NOMO-1 treated with dmso at 0.1 percent for 144 hours (cell line): ENCODE measurements around the gene TULP1.
"Not testable (repeated sequence)": the region's sequence is repeated elsewhere in the genome, so short reads cannot be mapped to it uniquely, and the experiment has no call there.

Source experiments
- DNase-seq: peaks from one replicate; lab custom pipeline; 2025; ENCODE audit not compliant: unreplicated experiment; lab: John Stamatoyannopoulos, UW

TULP1 gene

DNA sequence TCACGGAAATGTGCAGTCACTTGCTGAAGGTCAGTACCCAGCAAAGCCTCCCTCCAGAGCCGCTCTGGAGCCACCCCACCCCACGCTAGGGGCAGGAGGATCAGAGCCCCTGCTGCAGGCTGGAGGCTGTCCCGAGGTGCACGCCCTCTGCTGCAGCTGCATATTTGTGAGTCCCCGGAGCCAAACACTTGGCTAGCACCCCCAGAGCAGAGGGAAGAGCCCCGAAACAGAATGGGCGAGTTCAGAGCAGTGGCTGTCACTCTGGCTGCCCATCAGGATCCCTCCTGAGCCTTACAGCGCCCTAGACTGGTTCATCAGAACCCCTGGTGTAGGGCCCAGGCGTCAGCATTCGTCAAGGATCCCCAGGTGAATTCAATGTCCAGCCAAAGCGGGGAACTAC is 9.5 kb upstream of the TULP1 start:
- DNase-seq: no peak

DNA sequence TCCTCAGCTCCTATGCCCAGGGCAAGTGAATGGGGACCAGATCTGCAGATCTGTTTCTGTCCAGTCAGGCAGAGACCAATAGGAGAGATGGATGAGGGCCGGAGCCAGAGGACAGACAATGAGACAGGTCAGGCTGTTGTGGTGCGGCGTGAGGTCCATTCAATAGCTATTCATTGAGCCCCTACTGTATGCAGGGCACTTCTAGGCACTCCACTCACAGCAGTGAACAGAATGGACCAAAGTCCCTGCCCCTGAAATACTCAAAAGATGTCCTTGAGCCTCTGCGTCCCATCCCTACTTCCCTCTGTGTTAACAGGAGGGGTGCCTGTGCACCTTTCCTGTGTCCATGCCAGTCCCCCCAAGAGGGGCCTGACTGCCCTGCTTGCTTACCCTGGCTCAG is 8.5 kb upstream of the TULP1 start:
- no peak for DNase-seq

DNA sequence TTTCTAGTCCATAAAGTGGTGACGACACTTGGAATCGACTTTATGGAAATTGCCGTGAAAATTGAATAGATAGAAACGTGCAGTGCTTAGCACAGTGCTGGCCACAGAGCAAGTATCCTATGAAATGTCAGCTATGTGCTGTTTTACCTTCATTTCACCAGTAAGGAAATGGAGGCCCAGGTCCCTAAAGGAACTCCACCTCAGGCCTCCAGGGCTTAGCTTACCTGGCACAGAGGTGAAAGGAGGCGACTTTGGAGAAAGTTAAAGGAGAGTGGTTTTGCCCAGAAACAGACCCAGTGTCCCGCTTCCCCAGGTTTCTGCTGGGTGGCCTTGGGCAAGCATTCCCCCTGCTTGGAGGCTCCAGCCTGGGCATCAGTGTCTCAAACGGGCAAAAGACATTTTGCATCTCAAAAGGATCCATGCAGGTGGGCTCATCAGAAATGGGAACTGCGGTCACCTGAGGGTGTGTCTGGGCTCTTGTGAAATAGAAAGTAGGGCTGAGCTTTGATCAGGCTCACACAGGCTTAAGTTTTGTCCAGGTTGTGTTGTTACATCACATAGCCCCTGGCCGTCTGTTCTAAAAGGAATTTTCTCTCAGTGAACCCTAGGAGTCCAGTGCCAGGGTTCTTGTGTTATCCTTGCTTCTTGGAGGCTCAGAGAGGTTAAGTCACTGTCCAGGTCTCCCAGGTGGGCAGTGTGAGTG is 6.8 kb upstream of the TULP1 start:
- no peak for DNase-seq

DNA sequence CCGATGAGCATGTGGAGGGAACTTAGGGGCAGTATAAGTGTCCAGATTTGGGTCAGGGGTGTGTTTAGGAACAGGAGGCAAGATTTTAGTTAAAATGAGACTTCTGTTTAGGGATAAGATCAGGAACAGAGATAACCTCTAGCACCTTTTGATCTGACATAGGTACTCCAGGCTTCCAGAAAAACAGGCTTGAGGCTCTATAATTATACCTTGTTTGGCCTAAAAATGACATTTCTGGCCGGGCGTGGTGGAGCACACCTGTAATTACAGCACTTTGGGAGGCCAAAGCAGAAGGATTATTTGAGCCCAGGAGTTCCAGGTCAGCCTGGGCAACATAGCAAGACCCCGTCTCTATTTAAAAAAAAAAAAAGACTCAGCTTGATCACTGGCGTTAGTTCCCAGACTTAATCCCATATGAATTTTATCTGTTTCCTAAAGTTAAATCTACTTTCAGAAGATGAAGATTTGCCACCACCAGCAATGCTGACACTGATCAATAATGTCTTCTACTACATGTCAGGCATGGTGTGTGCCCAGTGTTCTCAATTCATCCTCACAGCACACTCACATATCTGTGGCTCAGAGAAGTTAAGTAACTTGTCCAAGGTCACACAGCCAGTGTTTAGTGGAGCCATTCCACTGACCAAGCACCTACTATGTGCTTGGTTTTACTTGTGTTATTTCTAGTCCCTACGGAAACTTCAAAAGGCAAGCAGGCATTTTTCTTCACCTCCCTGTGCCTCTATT is 6.0 kb upstream of the TULP1 start:
- no peak for DNase-seq

DNA sequence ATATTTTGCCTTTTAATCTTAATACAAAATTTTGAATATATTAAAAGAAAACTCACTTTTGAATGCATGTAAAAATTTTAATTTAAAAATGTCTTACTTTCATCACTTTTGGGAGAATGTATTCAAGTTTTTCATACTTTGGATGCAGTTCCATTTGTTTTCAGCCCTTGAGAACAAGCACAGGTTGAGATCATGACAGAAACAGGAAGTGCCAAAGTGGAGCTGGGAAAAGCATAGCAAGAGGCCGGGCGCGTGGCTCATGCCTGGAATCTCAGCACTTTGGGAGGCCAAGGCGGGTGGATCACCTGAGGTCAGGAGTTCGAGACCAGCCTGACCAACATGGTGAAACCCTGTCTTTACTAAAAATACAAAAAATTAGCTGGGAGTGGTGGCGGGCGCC is 5.3 kb upstream of the TULP1 start:
- DNase-seq: not testable (repeated sequence)

DNA sequence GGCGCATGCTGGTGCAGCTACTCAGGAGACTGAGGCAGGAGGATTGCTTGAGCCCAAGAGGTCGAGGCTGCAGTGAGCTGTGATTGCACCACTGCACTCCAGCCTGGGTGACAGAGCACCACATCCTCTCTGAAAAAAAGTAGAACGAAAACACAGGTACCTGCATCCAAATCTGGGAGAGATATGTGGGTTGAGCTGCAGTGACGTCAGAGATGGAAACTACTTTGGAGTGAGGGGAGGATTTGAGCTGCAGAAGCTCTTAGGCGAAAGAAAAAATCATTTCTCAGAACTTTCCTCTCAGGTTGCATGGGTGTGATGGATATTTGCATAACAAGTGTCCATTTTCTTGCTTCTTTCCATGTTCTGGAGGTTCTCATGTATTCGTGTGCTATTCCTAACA is 4.0 kb upstream of the TULP1 start:
- DNase-seq: no peak

DNA sequence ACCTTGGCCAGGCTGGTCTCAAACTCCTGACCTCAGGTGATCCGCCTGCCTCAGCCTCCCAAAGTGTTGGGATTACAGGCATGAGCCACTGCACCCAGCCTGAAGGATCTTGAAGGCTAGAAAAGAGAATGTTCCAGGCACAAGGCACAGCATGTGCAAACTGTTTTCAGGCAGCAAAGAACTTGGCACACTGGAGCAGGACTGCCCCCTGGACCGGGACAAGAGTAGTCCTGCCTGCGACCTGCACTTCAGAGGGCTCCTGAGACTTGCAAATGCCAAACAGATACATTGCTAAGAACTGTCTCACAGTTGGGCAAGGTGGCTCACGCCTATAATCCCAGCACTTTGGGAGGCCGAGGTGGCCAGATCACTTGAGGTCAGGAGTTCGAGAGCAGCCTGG is 3.2 kb upstream of the TULP1 start:
- DNase-seq: not testable (repeated sequence)

DNA sequence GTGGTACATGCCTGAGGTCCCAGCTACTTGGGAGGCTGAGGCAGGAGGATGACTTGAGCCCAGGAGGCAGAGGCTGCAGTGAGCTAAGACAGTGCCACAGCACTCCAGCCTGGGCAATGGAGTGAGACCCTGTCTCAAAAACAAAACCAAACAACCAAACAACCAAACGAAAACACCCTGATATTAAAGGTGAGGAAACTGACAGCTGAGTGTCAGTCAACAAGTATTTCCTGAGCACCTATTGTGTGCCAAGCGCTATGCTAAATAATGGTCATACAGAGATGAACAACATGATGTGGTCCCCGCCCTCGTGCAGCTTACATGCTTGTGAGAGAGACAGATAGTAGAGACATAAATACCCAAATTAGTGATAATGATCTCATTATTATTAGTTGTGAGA is 1.9 kb upstream of the TULP1 start:
- DNase-seq: no peak

DNA sequence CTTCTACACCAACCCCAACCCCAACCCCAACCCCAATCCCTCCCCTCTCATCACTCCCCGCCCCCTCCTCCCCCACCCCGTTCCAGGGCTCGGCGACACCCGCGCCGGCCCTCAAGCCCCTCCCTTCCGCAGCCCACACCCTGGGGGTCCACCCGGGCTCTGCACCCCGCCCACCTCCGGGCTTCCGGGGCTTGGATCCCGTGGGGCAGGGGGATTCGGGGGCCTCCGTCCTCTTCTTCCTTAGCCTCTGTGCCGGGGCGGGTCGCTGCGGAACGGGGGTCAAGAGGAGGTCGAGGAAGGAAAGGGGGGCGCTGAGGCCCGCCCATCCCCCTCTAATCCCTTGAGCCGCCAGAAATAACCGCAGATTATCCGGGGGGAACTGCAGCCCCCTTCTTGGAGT is 690 bp downstream of the TULP1 start:
- DNase-seq: no peak

DNA sequence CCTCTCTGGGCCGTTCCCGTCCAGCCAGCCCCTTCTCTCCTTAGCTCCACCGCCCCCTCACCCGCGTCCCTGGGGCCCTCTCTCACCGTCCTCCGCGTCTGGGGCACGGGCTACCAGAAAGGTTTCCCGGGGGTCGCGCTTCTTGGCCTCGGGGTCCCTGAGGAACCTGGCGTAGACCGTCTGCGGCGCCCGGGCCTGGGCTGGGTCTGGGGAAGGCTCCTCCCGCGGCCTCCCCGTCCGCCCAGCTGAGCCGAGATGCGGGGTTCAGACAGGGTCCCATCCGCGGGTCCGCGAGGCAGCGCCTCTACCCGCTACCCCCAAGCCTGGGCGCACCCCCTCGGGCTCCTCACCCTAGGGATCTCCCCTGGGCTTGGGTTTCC is 1.1 kb downstream of the TULP1 start:
- no peak for DNase-seq

DNA sequence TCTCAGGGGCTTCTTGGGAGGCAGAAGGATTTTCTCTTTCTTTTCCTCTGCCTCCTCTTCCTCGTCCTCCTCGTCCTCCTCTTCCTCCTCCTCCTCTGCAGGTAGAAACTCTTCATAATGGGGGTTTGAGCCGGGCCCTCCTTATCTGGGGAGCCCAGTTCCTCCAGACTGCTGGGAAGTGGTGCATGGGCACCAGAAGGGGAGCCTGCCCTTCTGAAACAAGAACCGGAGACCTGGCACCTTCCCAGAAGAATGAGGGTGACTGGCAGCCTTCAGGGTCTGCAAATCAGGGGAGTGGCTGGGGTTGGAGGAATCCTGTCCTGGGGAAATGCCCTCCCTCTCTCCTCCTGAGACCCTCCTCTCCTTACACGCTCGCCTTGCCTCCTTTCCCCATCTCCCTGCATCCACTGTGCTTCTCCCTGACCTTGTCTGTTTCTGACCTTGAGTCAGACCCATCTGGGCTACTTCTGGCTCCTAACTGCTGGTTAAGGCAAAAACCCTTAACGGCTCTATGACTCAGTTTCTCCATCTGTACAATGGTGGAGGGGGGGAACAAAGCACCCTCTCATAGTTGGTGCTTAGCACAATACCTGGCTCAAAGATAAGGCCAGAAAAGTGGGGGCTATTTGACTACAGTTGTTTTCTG is 1.7 kb downstream of the TULP1 start:
- DNase-seq: no peak

DNA sequence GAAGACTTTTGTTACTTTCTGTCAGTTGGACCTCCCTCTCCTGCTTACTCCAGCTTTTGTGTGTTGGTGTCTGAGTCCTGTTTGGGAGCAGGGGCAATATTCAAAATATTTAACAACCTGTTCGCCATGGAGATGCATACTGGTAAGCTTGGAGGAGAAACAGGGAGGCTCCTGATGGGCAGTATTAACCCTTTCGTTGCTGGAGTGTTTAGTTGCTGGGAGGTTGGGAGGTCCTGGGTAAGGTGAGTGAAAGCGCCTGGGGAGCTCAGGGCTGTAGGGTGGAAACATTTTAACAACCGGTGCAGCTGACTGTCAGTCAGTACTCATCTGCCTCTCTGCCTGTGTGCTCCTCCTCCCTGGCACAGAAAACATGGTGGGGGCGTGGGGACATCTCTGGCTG is 4.2 kb downstream of the TULP1 start:
- no peak for DNase-seq

DNA sequence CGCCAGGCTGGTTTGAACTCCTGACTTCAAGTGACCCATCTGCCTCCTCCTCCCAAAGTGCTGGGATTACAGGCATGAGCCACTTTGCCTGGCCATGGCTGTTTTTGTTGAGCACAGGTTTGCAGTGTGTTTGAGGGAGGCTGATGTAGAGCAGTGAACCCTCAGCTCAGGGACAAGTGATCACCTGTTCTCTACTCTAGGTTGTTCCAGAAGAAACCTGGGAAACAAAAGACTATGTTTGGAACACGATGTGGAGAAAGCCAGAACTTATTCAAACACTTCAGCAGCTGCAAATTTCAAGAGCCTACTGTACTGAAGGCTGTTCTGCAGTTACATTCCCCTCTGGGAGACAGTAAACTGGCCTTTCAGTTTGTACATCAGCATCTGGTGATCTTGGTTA is 4.7 kb downstream of the TULP1 start:
- no peak for DNase-seq

DNA sequence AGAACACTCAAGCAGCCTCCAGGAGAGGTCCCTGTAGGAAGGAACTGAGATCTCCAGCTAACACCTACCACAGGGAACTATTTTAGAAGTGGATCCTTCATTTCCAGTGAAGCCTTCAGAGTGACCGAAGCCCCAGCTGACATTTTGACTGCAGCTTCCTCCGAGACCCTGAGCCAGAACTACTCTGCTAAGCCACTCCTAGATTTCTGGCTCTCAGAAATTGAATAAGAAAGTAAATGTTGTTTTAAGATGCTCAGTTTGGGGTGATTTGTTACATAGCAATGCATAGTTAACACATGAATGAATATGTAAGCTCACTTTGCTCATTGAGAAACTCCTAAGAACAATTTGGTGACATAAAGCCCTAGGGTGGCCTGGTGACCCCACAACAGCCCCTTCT is 5.5 kb downstream of the TULP1 start:
- no peak for DNase-seq

DNA sequence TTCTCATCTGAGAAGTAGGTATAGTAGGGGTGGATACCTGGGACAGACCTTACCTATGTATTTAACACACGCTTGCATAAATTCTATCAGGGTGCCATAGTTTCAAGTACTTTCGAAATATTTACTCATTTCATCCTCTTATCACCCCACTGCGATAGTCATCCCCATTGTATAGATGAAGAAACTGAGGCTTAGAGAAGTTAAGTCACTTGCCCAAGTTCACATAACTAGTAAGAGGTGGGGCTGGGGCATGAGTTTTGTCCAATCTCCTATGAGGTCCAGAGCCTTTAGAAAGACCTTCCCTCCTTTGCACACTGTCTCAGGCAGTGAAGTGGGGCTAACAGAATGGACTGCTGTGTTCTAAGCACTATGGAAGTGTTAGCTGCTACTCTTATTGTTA is 6.2 kb downstream of the TULP1 start:
- DNase-seq: no peak

DNA sequence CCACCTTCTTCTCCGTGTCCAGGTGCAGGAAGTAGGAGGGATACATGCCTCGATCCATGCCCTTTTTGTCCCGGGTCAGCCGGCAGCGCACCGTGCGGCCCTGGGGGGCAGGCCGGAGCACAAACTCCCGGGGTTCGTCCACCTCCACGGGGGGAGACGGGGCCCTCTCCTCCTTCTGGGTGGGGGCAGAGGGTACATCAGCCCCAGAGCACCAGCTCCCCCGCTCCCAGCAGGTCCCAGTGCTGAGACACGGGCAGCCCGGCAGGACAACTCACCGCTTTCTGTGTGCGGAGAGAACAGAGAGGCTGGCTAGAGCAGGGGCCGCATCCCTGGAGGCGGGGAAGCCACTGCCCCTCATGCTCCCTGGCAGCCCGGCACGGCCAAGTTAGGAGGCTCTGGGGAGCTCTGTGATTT is 6.7 kb downstream of the TULP1 start:
- DNase-seq: no peak

DNA sequence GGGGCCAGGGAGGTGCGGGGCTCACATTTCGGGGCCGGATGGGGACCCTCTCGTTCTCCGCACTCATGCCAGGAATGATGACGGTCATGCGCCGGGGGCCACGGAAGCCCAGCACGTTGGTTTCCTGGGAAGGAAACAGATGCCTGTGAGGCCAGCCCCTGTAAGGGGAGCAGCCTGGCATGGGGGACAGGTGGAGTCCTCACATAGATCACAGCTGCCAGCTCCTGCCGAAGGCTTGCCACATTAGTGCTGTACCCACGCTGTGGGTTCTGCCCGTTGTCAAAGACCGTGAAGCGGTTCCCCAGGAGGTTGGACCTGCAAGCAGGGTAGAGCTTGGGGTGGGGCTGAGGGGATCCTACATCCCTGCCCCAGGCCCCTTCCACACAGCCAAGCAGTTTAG is 9.2 kb downstream of the TULP1 start:
- no peak for DNase-seq

DNA sequence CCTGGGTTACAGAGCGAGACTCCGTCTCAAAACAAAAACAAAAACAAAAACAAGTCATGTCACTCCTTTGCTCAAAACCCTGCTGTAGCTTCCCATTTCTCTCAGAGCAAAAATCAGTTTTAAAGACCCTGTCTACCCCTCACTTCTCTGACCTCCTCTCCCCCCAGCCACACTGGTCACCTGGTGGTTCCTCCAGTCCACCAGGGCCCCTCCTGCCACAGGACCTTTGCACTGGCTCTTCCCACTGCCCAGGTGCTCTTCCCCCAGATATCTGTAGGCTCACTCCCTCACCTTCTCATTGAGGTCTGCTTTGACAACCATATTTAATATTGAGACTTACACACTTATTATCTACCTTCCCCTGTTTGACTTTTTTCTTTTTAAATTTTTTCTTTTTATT is 10.9 kb downstream of the TULP1 start:
- no peak for DNase-seq

DNA sequence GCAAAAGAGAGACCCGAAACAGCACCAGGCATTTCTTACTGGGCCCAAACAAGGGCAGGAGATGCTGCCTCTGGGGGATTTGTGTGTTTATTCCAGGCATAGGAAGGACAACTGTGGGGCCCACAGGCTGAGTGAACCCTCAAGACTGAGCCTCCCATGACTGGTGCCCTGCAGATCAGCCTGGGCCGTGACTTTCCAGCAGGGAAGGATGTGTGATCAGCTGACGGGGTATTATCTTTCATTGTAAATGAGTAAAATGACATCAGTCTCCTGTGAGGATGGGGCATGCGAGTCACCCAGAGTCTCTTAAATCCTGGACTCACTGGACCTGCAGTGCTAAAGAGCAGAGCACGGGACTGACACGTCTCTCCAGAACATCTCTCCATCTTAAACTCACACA is 11.9 kb downstream of the TULP1 start:
- no peak for DNase-seq

DNA sequence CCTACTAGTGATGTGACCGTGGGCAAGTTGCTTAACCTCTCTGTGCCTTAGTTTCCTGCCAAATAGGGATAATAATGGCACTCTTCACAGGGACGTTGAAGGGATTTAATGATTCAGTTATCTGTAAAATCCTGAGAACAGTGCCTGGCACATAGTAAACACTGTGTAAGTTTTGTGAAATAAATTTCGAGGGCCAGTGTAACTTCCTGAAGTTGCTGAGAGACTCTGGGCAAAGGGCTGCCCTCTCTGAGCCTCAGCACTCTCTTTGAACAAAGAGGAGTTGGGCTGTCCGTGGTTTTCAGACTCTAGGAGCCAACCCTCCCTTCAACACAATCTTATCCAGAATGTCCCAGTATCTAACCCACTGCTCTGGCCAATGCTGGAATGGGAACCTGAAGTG is 13.3 kb downstream of the TULP1 start:
- no peak for DNase-seq

DNA sequence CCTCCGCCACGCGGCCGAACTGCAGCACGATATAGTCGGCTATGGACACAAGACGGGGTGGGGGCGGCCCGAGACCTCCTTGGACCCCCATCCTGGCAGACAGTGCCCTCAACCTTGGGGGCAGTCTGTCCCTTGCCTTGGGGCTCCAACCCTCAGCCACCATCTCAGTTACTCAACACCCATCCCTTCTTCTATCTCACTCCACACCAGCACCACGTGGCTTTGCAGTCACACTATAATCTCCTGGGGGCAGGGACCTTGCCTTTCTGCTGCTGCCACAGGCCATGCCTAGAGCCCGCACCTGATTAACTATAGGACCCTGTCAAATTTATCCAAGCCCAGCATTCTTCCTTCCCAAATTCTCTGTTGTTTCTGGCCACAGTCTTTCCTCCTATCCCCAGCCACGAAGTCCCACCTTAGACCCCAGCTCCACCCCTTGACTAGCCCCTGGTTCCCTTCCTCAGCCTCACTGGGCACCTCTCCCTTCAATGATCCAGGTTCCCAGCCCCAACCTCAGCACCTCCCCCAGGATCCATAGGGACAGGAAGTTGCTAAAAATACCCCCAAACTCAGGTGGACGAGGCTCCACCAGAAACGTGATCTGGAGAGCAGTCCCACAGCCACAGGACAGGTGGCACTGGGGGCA is 14.2 kb downstream of the TULP1 start:
- DNase-seq: no peak
